ENCODE measurements around the gene MACROH2A2.

Gene MACROH2A2

DNA sequence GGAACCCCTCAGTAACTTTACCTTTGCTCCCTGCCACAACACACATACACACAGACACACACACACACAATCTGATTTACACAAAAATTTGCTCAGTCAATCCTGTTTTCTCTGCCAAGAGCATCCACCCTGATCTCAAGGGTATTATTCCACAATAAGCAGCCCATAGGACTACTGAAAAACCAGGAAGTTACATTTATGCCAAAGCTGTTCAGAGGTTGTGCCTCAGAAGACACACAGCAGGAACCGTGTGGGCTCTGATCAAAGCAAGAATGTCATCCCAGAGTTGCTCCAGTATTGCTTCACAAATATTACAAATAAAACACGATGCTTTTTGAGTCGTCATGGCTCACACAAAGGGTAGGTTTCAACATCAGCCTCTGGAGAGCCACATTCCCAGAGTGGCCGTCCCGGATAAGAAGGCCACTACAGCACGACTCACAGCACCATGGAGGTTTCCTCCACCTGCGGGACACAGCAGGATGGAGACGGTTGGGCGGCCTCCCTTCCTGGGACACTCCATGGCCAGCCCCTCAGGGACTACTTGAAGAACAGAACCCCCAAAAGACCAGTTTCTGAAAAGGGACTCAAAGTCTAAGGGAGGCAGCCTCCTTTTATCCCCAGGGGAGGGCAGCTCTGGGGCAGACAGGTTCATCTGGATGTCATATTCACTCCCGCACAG lies 78.4 kb downstream of the MACROH2A2 start:
- no peak for DNase-seq (ENCODE audit: low read depth)

DNA sequence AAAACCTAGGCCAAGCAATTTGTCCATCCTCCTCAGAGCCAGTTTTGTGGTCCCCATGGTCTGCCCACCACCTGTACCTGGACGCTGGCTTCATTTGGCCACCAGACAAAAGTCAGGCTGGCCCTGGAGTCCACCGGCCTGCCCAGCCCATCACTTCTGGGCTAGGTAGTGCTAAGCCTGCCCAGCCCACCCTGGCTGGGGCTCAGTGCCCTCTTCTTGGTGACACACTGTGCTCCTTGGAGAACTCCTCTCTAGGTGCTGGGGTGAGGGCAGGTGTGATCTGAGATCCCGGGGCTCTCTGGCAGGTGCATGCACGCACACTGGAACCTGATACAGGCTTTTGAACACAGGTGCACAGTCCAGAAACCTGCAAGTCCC lies 78.9 kb downstream of the MACROH2A2 start:
- no peak for DNase-seq (ENCODE audit: low read depth)

DNA sequence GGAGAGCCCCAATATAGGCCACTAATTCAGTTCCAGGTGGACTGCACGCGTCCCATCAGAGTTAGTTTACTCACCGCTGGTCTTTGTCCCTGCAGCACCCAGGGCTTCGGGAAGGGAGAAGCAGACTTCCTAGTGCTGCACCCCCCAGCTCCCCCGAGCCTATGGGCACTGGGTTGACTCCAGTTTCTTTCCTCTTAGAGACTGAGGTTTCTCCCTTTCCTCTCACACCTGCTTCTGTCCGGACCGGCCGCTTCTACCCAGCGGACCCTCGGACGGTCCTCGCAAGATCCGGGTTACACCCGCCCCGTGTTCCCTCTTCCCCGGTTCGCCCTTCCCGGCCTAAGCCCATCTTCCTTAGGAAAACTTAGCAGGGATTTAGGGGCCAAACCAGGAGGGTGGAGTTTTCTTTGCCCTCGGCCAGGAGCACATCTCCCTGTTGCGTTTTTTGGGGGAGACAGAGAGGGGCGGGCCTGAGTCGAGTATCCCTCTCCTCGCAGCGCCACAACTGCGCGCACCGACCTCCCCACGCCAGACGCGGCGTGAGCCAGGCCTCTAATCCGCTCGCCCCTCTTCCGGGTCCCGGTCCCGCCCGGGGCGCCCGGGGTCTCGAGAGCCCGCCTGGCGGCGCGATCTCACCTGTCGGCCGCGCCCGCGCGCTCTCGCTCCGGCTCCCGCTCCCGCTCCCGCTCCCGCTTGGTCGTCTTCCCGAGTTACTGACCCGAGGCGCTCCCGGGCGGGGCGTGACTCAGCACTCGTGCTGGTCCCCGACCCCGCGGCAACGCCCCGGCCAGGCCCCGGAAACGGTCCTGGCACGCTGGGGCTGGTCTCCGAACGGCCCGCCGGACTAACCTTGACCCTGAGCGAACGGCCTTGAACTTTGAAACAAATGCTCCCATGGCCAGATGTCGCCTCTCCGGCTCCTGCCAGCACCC lies 79.7 kb downstream of the MACROH2A2 start, which contains the start of gene AIFM2:
AIFM2 (minus strand) TSS at position 728 of the 932 bp plus-strand sequence. CDS start 8,741 bp downstream, outside the sequence.
- DNase-seq (ENCODE audit: low read depth), result no peak

DNA sequence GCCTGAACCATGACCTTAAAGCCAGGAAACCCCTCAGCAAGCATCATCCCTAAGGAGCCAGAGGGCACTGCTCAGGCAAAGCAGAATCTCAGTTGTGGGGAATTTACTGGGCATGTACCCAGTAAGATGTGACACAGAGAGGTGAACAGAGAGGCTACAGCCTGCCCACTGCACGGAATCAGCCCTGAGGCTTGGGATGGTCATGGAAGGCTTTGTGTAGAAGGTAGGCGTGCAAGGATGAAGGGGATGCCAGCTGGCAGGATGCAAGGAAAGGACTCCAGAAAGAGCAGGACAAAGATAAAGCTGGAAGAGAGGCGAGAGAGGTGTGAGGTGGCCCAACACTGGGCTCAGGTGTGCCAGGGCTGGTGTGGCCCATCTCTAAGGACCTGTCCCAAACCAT lies 82.4 kb downstream of the MACROH2A2 start:
- DNase-seq (ENCODE audit: low read depth), result no peak

DNA sequence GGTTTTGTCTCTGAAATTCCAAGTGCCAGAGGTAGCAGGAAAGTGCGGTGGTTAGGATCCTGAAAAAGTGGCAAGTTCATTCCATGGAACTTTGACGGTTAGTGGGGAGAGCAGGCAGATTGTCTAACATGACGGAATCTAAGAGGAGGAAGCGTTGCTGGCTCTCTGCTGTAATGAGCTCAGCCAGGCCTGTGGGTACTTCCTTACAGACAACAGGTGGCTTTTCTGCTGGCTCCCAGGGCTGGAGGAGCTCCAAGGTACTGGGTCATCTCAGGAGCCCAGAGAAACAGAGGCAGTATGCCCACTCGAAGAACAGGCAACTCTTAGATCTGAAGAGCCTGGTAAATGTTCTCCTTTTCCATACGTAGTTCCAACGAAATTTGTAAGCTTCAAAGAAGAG lies 83.0 kb downstream of the MACROH2A2 start:
- no peak for DNase-seq (ENCODE audit: low read depth)

DNA sequence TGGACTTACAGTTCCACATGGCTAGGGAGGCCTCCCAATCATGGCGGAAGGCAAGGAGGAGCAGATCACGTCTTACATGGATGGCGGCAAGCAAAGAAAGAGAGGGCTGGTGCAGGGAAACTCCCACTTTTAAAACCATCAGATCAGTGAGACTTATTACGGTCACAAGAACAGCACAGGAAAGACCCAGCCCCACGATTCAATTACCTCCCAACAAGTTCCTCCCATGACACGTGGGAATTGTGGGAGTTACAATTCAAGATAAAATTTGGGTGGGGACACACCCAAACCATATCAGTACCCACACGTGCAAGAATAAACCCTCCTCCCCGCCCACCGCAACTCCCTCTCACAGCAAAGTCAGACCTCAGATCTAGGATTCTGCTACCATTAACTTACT lies 84.5 kb downstream of the MACROH2A2 start:
- no peak for DNase-seq (ENCODE audit: low read depth)

DNA sequence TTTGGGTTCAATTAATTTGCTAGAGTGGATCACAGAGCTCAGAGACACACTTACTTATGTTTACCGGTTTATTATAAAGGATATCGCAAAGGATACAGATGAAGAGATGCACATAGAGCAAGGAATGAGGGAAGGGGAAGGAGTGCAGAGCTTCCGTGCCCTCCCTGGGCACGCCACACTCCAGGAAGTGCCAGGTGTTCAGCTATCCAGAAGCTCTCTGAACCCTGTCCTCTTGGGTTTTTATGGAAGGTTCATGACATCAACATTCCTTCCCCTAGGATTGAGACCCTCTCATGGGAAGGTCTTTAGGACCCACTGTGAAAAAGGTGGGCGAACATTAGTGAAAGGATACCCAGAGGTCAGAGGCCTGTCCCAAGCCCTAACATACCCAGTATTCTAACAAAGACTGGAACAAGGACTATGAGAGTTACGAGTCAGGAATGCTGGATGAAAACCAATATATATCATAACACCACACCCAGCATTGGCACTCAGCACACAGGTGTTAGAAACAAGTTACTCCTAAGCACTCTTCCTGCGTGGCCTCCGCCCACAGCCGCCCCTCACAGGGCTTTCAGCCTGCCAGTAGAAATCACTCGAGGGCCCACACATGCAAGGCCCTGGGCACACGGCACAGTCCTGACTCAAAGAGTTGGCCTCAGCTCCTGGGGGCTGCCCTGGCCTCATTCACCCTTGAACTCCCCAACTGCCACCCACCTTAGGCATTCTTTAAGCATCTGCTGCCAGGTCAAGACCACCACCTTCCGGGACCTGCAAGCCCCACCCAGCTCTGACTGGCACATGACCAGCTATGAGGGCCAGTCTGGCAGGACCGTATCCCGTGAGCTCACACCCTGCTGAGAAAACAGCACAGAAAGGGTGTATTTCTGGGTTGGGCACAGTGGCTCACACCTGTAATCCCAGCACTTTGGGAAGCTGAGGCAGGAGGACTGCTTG lies 85.6 kb downstream of the MACROH2A2 start:
- DNase-seq (ENCODE audit: low read depth), result no peak

DNA sequence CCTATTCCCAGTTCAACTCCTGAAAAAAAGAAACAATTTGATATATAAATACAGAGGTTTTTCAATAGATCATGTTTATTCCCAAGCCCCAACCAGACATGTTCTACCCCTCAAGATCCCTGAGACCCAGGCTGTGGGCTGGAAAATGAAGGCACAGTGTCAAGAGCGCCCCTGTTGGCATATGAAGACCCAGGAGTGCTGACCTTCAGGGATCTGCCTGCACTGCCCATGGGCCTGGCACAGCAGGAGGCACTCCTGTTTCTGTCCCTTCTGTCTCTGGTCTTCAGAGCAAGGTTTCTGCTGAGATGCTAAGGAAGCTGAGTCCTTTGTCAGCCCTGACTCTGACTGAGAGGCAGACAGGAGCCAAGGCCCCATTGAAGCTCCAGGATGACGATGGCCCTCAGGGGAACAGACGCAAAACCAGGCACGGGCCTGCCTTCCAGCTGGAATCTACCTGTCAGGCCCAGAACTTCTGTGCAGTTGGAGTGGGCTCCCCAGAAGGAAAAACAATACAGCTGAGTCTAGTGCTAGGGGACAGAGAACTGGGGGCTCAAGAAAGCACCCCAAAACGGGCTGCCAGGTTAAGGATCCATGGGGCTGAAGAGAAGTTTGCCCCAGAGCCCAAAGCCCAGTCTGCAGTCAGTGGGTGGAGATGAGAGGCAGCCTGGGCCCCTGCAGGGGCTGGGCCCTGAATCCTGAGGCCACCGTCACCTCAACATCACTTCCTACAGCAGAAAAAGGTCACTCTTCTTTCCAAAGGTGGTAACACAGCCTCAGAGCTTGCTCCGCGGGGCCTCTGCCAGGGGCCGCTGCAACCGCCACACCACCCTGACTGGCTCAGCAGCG lies 86.7 kb downstream of the MACROH2A2 start:
- no peak for DNase-seq (ENCODE audit: low read depth)

DNA sequence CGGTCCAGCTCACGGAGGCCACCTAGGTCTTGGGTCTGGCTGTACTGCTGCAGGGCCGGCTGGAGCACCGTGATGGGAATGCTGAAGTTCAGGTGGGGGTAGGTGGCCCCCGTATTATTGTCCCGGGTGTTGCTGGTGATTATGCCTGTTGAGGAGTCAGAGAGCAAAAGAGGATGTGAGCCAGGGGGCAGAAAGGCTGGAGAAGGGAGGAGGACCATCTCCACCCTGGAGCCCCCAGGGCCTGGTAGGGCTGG lies 87.3 kb downstream of the MACROH2A2 start:
- DNase-seq (ENCODE audit: low read depth), result no peak

DNA sequence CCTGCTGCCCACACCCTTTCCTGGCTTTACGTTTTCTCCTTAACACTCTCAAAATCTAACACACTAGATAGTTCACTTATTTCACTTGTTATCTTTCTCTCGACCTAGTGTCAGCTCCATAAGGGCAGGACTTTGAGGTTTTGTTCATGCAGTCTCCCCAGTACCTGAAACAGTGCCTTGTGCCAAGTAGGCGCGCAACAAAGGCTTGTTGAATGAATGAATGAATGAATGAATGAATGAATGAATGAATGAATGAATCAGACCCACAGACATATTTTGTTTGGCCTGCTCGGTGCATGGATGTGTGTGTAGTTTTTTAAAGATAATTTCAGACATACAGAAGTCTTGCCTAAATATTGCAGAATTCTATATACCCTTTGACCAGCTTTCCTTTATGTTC lies 87.7 kb downstream of the MACROH2A2 start:
- no peak for DNase-seq (ENCODE audit: low read depth)

DNA sequence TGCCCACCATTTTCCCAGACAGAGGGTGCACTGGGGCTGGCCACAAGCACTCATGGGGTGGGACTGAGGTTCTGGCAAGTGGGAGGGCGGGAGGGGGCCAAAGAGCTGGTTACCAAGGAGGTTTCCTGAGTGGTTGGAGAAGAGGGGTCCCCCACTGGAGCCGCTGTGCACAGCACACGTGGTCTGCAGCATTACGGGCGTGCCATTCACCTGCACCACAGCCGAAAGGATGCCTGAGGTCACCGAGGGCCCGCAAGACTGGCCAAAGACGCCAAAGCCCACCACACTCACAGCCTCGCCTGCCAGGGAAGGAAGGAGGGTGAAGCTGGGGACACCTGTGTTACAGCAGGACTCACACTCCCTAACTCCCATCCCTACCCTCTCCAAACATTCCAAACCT lies 89.9 kb downstream of the MACROH2A2 start:
- no peak for DNase-seq (ENCODE audit: low read depth)

DNA sequence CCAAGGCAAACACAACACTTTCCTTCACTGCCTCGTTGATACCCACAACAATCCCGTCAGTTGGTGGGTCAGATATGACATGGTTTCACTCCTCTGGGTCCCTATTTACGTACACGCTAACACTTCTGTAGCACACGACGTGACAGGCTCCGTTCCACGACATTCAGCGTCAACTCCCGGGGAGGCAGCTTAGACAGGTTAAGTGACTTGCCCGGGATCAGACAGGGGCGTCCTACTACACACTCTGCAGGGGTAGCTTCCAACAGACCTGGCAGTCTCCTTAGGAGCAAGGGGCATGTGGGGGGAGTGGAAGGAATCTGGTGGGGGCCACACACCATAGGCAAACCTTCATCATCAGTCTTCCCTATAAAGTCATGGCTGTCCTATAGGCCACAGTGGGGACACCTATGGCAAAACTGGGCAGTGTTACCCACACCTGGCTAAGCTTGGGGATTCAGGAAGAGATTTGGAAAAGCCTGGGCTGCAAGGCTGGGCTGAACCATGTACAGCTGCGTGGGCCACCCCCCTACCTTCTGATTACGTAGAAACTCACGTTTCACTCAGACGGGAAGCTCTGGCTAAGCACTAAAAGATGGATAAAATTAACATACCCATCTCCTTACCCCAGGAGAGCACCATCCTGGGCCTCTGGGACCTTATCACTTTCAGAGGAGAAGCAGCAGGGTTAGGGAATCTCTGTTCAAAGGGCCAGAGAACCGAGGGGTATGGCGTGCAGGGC lies 91.9 kb downstream of the MACROH2A2 start:
- DNase-seq (ENCODE audit: low read depth), result no peak

DNA sequence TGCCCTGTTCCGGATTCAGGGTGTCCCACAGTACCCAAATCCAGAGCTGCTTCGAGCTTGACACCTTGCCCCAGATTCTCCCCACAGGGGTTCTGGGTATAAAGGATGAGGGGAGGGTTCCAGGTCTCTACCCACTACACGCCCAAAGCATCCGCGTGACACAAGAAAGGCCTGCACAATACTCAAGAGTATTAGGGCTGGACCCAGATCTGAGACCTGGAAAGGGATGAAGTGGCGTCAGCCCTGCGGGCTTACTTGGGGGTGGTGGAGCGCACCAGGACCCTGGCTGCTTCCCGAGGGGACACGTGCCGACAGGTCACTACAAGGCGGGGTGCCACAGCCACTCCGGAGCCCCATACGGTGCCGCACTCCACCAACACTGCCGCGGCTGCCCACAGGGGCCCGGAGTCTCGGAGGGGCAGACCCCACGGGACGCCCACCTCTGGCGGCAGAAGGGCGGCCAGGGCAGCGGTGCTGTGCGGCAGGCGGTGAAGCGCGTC lies 92.6 kb downstream of the MACROH2A2 start:
- no peak for DNase-seq (ENCODE audit: low read depth)

DNA sequence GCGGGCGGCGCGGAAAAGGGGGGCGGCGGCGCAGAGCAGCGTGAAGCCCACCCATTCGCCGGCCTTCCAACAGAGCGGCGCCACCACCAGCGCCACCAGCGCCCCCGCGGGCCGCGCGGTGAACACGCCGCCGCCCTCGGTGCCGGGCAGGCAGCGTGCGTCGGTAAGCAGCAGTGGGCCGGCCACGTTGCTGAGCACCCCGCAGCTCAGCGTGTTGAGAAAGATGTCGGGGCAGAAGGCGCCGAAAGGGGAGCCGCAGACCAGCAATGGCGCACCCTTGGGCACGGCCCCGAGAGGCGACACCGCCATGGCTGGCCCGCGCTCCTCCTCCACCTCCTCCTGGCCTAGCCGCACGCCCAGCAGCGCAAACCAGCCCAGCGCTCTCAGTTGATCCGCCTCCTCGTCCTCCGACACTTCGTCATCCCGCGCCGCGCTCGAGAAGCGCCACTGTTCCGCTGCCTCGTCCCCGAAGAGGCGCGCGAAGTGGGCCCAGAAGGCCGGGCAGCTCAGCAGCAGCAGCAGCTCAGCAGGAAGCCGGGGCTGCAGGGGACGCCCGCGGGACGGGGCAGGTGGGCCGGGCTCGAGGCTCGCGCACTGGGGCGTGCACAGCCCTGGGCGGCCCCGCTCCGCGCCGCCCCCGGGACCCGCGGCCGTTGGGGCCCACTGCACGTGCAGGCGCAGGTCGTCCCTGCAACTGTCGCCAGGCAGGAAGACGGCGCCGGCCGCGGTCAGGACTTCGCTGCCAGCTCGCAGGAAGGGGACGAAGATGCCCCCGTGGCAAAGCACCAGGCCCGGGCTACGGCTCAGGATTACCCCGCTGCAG lies 93.2 kb downstream of the MACROH2A2 start:
- DNase-seq (ENCODE audit: low read depth), result peak; percentile 59

DNA sequence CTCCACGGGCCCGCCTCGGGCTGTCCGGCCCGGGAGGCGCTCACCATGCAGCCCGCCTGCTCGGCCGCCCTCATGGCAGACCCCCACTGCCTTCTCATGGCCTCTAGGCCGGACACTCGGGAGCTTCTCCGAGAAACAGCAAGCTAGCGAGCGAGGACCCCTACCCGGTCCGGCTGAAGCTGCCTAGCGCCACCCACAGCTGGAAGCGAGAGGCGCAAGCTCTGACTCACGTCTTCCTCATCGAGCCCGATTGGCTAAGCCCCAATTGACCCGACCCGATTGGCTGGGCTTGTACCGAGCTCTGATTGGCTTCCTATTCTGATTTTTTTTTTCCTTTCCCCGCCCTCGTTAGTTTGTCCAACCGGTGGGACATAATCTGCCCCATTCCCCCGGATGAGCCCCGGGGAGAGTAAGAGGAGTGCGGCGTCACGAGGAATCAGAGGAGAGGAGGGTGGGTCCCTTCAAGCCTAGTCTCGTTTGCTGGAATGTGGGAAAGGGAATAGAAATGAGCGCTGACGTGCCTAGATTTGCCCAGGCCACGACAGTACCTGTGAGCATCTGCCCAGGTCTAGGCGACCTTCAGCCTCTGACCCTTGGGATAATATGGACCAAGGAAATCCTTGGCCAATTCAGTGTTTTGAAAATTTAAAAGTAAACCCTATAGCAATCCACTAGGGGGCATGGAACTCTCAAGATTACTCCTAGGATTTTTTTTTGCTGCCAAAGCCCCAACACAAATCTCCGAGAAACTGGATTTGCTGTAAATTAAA lies 94.0 kb downstream of the MACROH2A2 start, which contains the start of gene TYSND1:
TYSND1 (minus strand) TSS at position 212 of the 770 bp plus-strand sequence; CDS start at position 98, 114 bp downstream.
- peak; percentile 79 for DNase-seq (ENCODE audit: low read depth)

DNA sequence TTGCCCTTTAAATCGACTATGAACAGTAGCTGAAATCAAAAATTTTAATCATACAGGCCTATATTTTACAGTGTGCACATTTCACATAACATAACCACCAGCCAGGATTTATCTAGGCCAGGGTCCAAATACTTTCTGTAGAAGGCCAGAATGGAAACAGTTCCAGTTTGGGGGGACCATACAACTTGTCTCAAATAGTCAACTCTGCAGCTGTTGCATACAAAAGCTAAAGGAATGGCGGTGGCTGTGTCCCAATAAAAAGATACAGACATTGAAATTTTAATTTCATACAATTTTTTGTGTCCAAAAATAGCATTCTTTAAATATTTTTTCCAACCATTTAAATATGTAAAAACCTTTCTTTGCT lies 94.6 kb downstream of the MACROH2A2 start:
- no peak for DNase-seq (ENCODE audit: low read depth)

DNA sequence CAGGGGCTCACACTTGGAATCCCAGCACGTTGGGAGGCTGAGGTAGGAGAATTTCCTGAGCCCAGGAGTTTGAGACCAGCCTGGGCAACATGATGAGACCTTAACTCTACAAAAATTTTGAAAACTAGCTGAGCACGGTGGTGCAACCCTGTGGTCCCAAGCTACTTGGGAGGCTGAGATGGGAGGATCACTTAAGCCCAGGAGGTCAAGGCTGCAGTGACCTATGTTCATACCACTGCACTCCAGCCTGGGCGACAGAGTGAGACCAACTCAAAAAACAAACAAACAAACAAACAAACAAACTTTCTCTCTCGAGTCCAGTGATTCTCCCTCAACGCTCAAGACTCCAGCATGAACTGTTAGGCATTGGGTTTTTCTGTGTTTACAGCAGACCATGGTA lies 95.9 kb downstream of the MACROH2A2 start:
- no peak for DNase-seq (ENCODE audit: low read depth)

DNA sequence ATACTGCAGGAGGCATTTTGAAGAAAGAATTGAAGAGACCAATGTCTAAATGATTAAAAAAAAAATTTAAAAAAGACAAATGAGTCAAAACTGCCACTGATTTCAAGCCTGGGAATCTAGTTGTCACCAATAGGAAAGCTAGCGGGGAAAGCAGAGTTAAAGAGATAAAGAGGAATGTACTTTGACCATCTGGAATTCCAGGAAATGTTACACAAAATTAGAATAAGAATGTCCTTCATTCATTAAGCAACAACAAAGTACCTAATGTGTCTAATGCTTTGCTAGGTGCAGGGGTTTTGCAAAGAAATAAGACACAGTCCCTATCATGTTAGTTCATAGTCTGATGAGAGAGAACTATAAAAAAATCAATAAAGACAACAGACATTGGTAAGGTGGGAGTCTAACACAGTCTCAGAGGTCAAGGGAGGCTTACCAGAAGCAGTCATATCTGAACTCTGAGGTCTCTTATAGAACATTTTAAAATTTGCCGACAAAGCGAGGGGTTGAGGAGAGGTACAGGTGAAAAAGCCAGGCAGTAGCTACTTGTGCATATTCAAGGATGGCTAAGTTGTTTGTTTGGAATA lies 102.7 kb downstream of the MACROH2A2 start:
- no peak for DNase-seq (ENCODE audit: low read depth)

Measured in activated T-helper 1 cell treated with Interleukin-2 at 50 U/mL for 16 hours (primary cell).